ENCODE data around the gene CFAP45.

- TF ChIP-seq CTCF (IDR thresholded peaks at IDR 0.05) (no peak), POLR2A (IDR thresholded peaks at IDR 0.05) (no peak)
These were observed 39.5 kb downstream of the CFAP45 start for GRCh38 chr1:159860456-159860855.

All from thyroid gland (tissue), 4 donors.